Muscle layer of duodenum (tissue), 2 donors: ENCODE data around the gene PER2.
A peak's percentile ranks its signal among the peaks of the same experiment; 100 is the strongest.

Experiments
- H3K27ac ChIP-seq: one replicate; pipeline ENCODE4 v1.7.0; 2013; ENCODE audit warnings: mild to moderate bottlenecking, low read length
- H3K27me3 ChIP-seq: one replicate; pipeline ENCODE4 v1.7.0; 2013; ENCODE audit warnings: low read depth, mild to moderate bottlenecking, control low read depth, low read length
- H3K36me3 ChIP-seq, 2 donors: one replicate each; pipeline ENCODE4 v1.7.0; 2013; ENCODE audit warnings: low read length in 2 of 2, control low read depth in 1 of 2, mild to moderate bottlenecking in 1 of 2; ENCODE audit not compliant: insufficient read depth in 2 of 2, control insufficient read depth in 1 of 2
- H3K4me1 ChIP-seq, 2 donors: one replicate each; pipeline ENCODE4 v1.7.0; 2013; ENCODE audit warnings: low read length in 2 of 2, mild to moderate bottlenecking in 2 of 2, control low read depth in 1 of 2, moderate library complexity in 1 of 2; ENCODE audit not compliant: insufficient read depth in 2 of 2, control insufficient read depth in 1 of 2
- H3K4me3 ChIP-seq, 2 donors: one replicate each; pipeline ENCODE4 v1.7.0; 2013; ENCODE audit warnings: low read length in 2 of 2, low read depth in 1 of 2, mild to moderate bottlenecking in 1 of 2
- H3K9me3 ChIP-seq, 2 donors: one replicate each; pipeline ENCODE4 v1.7.0; 2013; ENCODE audit warnings: low read length in 2 of 2, control low read depth in 1 of 2, mild to moderate bottlenecking in 1 of 2; ENCODE audit not compliant: control insufficient read depth in 1 of 2
- donor health status: healthy.

PER2 gene

DNA sequence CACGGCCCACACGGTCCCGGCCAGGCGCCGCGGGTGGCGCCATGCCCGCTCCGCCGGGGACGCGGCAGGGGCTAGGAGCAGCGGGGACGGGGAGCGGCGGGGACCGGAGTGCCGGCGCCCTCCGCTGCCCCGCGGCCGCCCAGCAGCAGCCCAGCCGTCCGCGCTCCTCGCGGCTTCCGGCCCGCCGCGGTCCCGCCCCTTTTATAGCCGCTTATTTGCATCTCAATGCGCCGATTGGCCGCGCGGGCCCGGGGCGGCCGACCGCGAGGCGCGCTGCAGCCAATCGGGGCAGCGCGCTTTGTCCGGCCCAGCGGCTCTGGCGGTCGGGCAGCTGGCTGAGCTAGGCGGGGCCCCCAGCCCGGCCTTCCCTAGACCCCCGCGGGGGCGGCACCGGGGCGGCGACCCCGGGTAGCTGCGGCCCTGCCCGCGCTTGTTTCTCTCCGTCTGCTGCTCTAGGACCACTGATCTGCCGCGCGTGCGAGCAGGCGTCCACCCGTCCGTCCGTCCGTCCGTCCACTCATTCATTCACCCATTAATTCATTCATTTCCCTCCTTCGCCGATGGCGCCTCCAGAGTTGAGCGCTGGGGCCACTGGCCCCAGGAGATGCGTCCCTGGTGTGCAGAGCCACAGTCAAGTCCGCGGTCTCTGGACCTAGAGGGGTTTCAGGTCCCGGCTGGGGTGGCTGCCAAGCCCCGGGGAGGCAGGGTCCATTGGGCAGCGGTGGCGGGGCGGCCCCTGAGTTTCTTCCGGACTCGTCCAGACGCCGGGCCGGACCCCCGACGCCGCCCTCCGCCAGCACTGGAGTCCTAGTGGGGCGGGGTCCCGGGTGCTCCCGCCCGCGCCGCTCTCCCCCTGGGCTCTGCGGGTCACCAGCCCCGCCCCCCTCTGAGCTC is 48.3 kb downstream of the PER2 start, which contains the start of gene HES6:
Gene HES6, minus strand, starts transcription at position 176 of the 894 bp plus-strand sequence. Its CDS starts 133 bp downstream, at position 43.
- Histone ChIP-seq H3K27me3 (no peaks in the 10 kb centered on the region), H3K36me3 (peaks cover 2% of the 10 kb centered on the region in 2 donors), H3K27ac (no peak within 1 kb of the TSS), H3K9me3 (no peaks in the 10 kb centered on the region), H3K4me1 (peaks cover 12 to 34% of the 10 kb centered on the region in 2 donors), H3K4me3 (peak within 1 kb of the TSS; percentile 30 to 63)

DNA sequence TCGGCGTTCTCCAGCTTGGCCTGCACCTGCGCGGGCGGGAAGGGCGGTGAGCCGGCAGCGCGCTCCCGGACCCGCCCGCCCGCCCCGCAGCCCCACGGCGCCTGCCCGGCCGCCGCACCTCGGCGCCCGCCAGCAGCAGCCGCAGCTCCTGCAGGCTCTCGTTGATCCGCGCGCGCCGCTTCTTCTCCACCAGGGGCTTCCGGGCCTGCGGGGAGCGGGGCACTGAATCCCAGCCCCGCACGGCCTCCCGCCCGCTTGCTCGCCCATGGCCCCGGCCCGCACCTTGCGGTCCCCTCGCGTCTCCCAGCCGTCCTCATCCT is 48.9 kb downstream of the PER2 start:
- Histone ChIP-seq H3K4me1 (peaks cover 12 to 34% of the 10 kb centered on the region in 2 donors), H3K27ac (no peak overlapping the region), H3K36me3 (no peaks in the 10 kb centered on the region), H3K27me3 (no peaks in the 10 kb centered on the region), H3K4me3 (peak overlapping the region in 1 of 2 donors; percentile 63), H3K9me3 (no peaks in the 10 kb centered on the region)

DNA sequence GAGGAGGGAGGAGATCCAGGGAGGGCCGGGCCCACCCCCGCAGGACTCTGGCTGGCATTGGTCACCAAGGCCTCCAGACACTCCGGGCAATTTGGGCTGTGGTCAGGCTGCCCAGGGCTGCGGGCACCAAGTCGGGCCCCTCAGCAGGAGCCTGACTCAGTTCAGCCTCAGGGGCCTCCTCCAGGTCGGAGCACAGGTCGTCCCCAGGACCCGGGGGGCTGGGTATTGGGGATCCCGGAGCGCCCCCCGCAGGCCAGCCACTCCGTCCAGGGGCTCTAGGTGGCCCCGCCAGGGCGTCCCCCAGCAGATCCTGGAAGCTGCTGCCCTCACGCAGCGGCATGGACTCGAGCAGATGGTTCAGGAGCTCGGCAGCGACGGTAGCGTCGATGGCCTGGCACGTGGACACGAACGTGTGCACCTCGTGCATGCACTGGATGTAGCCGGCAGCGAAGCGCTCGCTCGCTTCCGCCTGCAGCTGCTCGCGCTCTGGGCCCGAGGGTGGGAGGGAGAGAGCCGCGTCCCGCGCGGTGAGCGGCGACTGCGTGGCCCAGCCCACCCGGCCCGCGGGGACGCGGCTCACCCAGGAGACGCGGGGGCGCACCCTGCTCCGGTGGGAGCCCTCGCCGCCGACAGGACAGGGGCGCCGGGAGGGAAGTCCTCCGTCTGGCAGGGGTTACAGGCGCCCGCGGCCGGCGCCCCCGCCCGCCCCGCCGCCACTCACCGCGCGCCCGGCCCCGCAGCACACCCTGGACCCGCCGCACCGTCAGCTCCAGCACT is 49.5 kb downstream of the PER2 start:
- H3K27ac ChIP-seq = no peak overlapping the region
- no peaks in the 10 kb centered on the region for H3K9me3 ChIP-seq
- no peaks in the 10 kb centered on the region for H3K27me3 ChIP-seq
- H3K4me1 ChIP-seq = peaks cover 12 to 34% of the 10 kb centered on the region in 2 donors
- no peaks in the 10 kb centered on the region for H3K36me3 ChIP-seq
- peak overlapping the region in 1 of 2 donors; percentile 40 for H3K4me3 ChIP-seq

DNA sequence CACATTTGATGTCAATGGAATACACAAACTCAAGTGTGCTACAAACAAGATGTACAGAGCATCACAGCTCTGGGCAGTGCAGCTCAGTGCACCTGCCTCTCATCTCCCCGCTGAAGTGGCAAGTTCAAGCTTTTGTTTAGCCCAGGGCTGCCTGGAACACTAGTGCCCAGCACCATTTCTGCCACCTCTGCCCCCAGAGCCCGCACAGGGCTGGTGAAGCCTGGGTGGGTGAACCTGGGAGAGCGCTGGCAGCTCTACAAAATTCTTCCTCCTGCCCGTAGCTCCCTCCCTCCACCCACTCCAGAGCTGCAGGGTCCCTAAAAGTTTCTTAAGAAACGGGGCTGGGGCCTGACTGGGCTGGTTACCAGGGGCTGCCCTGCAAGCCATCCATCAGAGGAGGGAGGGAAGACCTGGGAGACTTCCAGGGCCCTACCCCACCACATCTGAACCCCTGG is 50.1 kb downstream of the PER2 start:
- Histone ChIP-seq H3K9me3 (no peaks in the 10 kb centered on the region), H3K27me3 (no peaks in the 10 kb centered on the region), H3K27ac (no peak overlapping the region), H3K36me3 (no peaks in the 10 kb centered on the region), H3K4me1 (peaks cover 11 to 37% of the 10 kb centered on the region in 2 donors), H3K4me3 (no peak overlapping the region)

GRCh38 chr2:238237431-238238135 is 50.8 kb downstream of the PER2 start:
- peaks cover 4 to 29% of the 10 kb centered on the region in 2 donors for H3K4me1 ChIP-seq
- no peaks in the 10 kb centered on the region for H3K36me3 ChIP-seq

GRCh38 chr2:238236571-238236970 is 51.8 kb downstream of the PER2 start:
- H3K36me3 ChIP-seq = no peaks in the 10 kb centered on the region
- peaks cover 0 to 25% of the 10 kb centered on the region in 2 donors for H3K4me1 ChIP-seq
- H3K27me3 ChIP-seq = no peaks in the 10 kb centered on the region
- H3K27ac ChIP-seq = no peak overlapping the region
- H3K4me3 ChIP-seq = no peak overlapping the region
- H3K9me3 ChIP-seq = no peaks in the 10 kb centered on the region

More at GRCh38 chr2:238237431-238238135, 50.8 kb downstream of the PER2 start:
- H3K4me3 ChIP-seq = no peak overlapping the region
- no peaks in the 10 kb centered on the region for H3K9me3 ChIP-seq
- no peaks in the 10 kb centered on the region for H3K27me3 ChIP-seq
- no peak overlapping the region for H3K27ac ChIP-seq

DNA sequence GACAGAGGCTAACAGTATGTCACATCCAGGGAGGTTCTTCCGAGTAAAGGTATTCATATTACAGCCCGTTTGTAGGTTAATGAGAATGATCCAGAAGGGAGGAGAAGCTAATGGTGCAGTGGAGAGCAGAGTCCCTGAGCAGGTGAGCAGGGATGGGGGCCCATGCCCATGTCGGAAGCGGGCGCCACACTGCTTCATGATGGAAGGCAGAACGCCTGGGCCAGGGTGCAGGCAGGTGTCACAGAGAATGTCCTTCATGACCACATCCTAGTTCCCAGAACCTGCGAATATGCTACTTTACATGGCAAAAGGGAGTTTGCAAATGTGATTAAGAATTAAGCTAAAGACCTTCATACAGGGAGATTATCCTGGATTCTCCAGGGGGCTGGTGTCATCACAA is 52.6 kb downstream of the PER2 start:
- Histone ChIP-seq H3K9me3 (no peaks in the 10 kb centered on the region), H3K27me3 (no peaks in the 10 kb centered on the region), H3K27ac (no peak overlapping the region)

GRCh38 chr2:238235331-238235732 is 53.1 kb downstream of the PER2 start:
- no peak overlapping the region for H3K27ac ChIP-seq
- H3K4me3 ChIP-seq = no peak overlapping the region
- no peaks in the 10 kb centered on the region for H3K9me3 ChIP-seq
- H3K36me3 ChIP-seq = no peaks in the 10 kb centered on the region
- H3K27me3 ChIP-seq = no peaks in the 10 kb centered on the region
- peaks cover 0 to 22% of the 10 kb centered on the region in 2 donors for H3K4me1 ChIP-seq

More for the DNA sequence above, 52.6 kb downstream of the PER2 start:
- no peak overlapping the region for H3K4me3 ChIP-seq
- H3K36me3 ChIP-seq = no peaks in the 10 kb centered on the region
- peaks cover 0 to 25% of the 10 kb centered on the region in 2 donors for H3K4me1 ChIP-seq

GRCh38 chr2:238233625-238234024 is 54.8 kb downstream of the PER2 start:
- Histone ChIP-seq H3K4me3 (no peak overlapping the region), H3K36me3 (no peaks in the 10 kb centered on the region)

DNA sequence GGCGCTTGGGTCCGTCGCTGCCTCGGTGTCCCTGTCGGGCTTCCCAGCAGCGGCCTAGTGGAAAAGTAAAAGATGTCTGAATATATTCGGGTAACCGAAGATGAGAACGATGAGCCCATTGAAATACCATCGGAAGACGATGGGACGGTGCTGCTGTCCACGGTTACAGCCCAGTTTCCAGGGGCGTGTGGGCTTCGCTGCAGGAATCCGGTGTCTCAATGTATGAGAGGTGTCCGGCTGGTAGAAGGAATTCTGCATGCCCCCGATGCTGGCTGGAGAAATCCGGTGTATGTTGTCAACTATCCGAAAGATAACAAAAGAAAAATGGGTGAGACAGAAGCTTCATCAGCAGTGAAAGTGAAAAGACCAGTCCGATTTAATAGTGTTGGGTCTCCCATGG is 56.6 kb downstream of the PER2 start:
- H3K4me3 ChIP-seq = peak overlapping the region in 1 of 2 donors; percentile 65
- H3K4me1 ChIP-seq = peaks cover 0 to 36% of the 10 kb centered on the region in 2 donors
- no peak overlapping the region for H3K27ac ChIP-seq
- no peaks in the 10 kb centered on the region for H3K9me3 ChIP-seq
- H3K27me3 ChIP-seq = no peaks in the 10 kb centered on the region
- H3K36me3 ChIP-seq = no peaks in the 10 kb centered on the region

More at GRCh38 chr2:238233625-238234024, 54.8 kb downstream of the PER2 start:
- no peak overlapping the region for H3K27ac ChIP-seq
- no peaks in the 10 kb centered on the region for H3K9me3 ChIP-seq
- no peaks in the 10 kb centered on the region for H3K27me3 ChIP-seq
- peaks cover 0 to 29% of the 10 kb centered on the region in 2 donors for H3K4me1 ChIP-seq
